H9 (cell line): Measurements from ENCODE around the gene SOCS3. TPM values are rescaled to one million over a fixed set of nuclear protein-coding genes. Genes with fewer than 3 reads are reported as not detected.

Experiments
- DNase-seq: peaks from one replicate; pipeline ENCODE4 v3.0.0-alpha.2; 2017
- H2AFZ ChIP-seq: one replicate; pipeline ENCODE4 v1.6.1; 2013; ENCODE audit warnings: mild to moderate bottlenecking, low read length, control low read depth, moderate library complexity
- H2AK5ac ChIP-seq: 2 replicates; pipeline ENCODE4 v1.6.1; 2013; ENCODE audit warnings: low read length, control low read depth, mixed read lengths; ENCODE audit not compliant: insufficient read length
- H2BK120ac ChIP-seq: one replicate; pipeline ENCODE4 v1.6.1; 2013; ENCODE audit warnings: low read depth, mild to moderate bottlenecking, low read length, control low read depth, inconsistent platforms; ENCODE audit not compliant: poor library complexity, severe bottlenecking
- H2BK12ac ChIP-seq: 2 replicates; pipeline ENCODE4 v1.6.1; 2013; ENCODE audit warnings: low read length, control low read depth, mixed read lengths, low read depth; ENCODE audit not compliant: insufficient read length
- H2BK15ac ChIP-seq: 2 replicates; pipeline ENCODE4 v1.6.1; 2013; ENCODE audit warnings: low read depth, low read length, control low read depth
- H2BK20ac ChIP-seq: one replicate; pipeline ENCODE4 v1.6.1; 2013; ENCODE audit warnings: low read depth, mild to moderate bottlenecking, low read length, control low read depth, inconsistent platforms; ENCODE audit not compliant: poor library complexity, severe bottlenecking
- H2BK5ac ChIP-seq: 2 replicates; pipeline ENCODE4 v1.6.1; 2013; ENCODE audit warnings: low read length, control low read depth, mixed read lengths; ENCODE audit not compliant: insufficient read length
- H3K14ac ChIP-seq: 2 replicates; pipeline ENCODE4 v1.6.1; 2013; ENCODE audit warnings: low read length, control low read depth; ENCODE audit not compliant: insufficient read depth
- H3K18ac ChIP-seq: 2 replicates; pipeline ENCODE4 v1.6.1; 2013; ENCODE audit warnings: low read depth, mild to moderate bottlenecking, mixed read lengths, low read length, control low read depth; ENCODE audit not compliant: insufficient read length
- H3K23ac ChIP-seq: 2 replicates; pipeline ENCODE4 v1.6.1; 2013; ENCODE audit warnings: low read length, control low read depth, mixed read lengths, low read depth; ENCODE audit not compliant: insufficient read length
- H3K23me2 ChIP-seq: 2 replicates; pipeline ENCODE4 v1.6.1; 2013; ENCODE audit warnings: low read depth, mild to moderate bottlenecking, mixed read lengths, low read length, control low read depth; ENCODE audit not compliant: insufficient read length, poor library complexity, severe bottlenecking
- H3K27ac ChIP-seq: 2 replicates; pipeline ENCODE4 v1.5.1; 2013; ENCODE audit warnings: low read length, control low read depth, mixed read lengths, low read depth; ENCODE audit not compliant: insufficient read length
- H3K27me3 ChIP-seq: 2 replicates; pipeline ENCODE4 v1.6.1; 2013; ENCODE audit warnings: low read length, control low read depth, inconsistent platforms; ENCODE audit not compliant: insufficient read depth
- H3K4ac ChIP-seq: 2 replicates; pipeline ENCODE4 v1.6.1; 2013; ENCODE audit warnings: low read depth, mild to moderate bottlenecking, control low read depth, inconsistent platforms, low read length, moderate library complexity
- H3K4me1 ChIP-seq: 2 replicates; pipeline ENCODE4 v1.6.1; 2013; ENCODE audit warnings: low read length, control low read depth, inconsistent platforms; ENCODE audit not compliant: insufficient read depth
- H3K4me2 ChIP-seq: 2 replicates; pipeline ENCODE4 v1.6.1; 2013; ENCODE audit warnings: low read length, control low read depth, mixed read lengths; ENCODE audit not compliant: insufficient read length, insufficient read depth
- H3K56ac ChIP-seq: 2 replicates; pipeline ENCODE4 v1.6.1; 2013; ENCODE audit warnings: low read depth, mild to moderate bottlenecking, mixed read lengths, low read length, control low read depth; ENCODE audit not compliant: insufficient read length
- H3K79me1 ChIP-seq: 2 replicates; pipeline ENCODE4 v1.6.1; 2013; ENCODE audit warnings: low read depth, mild to moderate bottlenecking, moderate library complexity, low read length, control low read depth, inconsistent platforms; ENCODE audit not compliant: insufficient read depth, poor library complexity, severe bottlenecking
- H3K79me2 ChIP-seq: 2 replicates; pipeline ENCODE4 v1.6.1; 2013; ENCODE audit warnings: low read length, control low read depth, inconsistent platforms; ENCODE audit not compliant: insufficient read depth
- H3K9ac ChIP-seq: 2 replicates; pipeline ENCODE4 v1.6.1; 2013; ENCODE audit warnings: low read length, control low read depth, mixed read lengths; ENCODE audit not compliant: insufficient read length; ENCODE audit errors: extremely low read depth
- H3K9me3 ChIP-seq: one replicate; pipeline ENCODE4 v1.6.1; 2013; ENCODE audit warnings: low read depth, low read length, inconsistent platforms; ENCODE audit not compliant: control insufficient read depth
- H3T11ph ChIP-seq: one replicate; pipeline ENCODE4 v1.6.1; 2013; ENCODE audit warnings: mild to moderate bottlenecking, low read length, control low read depth, inconsistent platforms
- H4K20me1 ChIP-seq: one replicate; pipeline ENCODE4 v1.6.1; 2013; ENCODE audit not compliant: control insufficient read depth, insufficient read length, insufficient read depth
- H4K5ac ChIP-seq: 2 replicates; pipeline ENCODE4 v1.6.1; 2013; ENCODE audit warnings: low read depth, mild to moderate bottlenecking, mixed read lengths, low read length, control low read depth; ENCODE audit not compliant: insufficient read length
- H4K8ac ChIP-seq: replicated peaks from 2 replicates; pipeline ENCODE4 v1.6.1; 2013; ENCODE audit warnings: low read length, control low read depth, mixed read lengths, low read depth; ENCODE audit not compliant: insufficient read length
- H4K91ac ChIP-seq: 2 replicates; pipeline ENCODE4 v1.6.1; 2013; ENCODE audit warnings: low read depth, mild to moderate bottlenecking, moderate library complexity, mixed read lengths, low read length, control low read depth; ENCODE audit not compliant: insufficient read length
- H3K27ac Mint-ChIP-seq, 3 experiments: 2 replicates in 2 of 3; 3 replicates in 1 of 3; pipeline ENCODE4 v1.8.0; 2020 to 2021; ENCODE audit warnings: mixed read lengths in 3 of 3, mild to moderate bottlenecking in 1 of 3, moderate library complexity in 1 of 3
- H3K27me3 Mint-ChIP-seq: 2 replicates; pipeline ENCODE4 v1.8.0; 2021; ENCODE audit warnings: low read depth, mild to moderate bottlenecking, moderate library complexity, mixed read lengths
- H3K36me3 Mint-ChIP-seq, 3 experiments: 2 replicates in 2 of 3; 3 replicates in 1 of 3; pipeline ENCODE4 v1.8.0; 2020 to 2021; ENCODE audit warnings: low read depth in 3 of 3, mixed read lengths in 3 of 3; ENCODE audit not compliant: insufficient read depth in 1 of 3
- H3K4me1 Mint-ChIP-seq, 2 experiments: 2 replicates each; pipeline ENCODE4 v1.8.0; 2020; ENCODE audit warnings: mixed read lengths in 2 of 2
- H3K4me3 Mint-ChIP-seq, 2 experiments: 2 replicates in 1 of 2; 3 replicates in 1 of 2; pipeline ENCODE4 v1.8.0; 2020 to 2021; ENCODE audit warnings: mild to moderate bottlenecking in 2 of 2, mixed read lengths in 2 of 2, moderate library complexity in 1 of 2
- H3K9me3 Mint-ChIP-seq, 2 experiments: 2 replicates in 1 of 2; 3 replicates in 1 of 2; pipeline ENCODE4 v1.8.0; 2020; ENCODE audit warnings: mild to moderate bottlenecking in 2 of 2, mixed read lengths in 2 of 2, moderate library complexity in 1 of 2
- CTCF ChIP-seq: fragments of 200-600 bp; sonication (generic); conservative IDR thresholded peaks from 3 replicates; pipeline ENCODE4 v1.8.0; 2021; ENCODE audit warnings: antibody characterized with exemption, mild to moderate bottlenecking
- WGBS: extraction: QIAGEN DNeasy Blood & Tissue Kit; methylation state at CpG from one replicate; pipeline ENCODE4 v1.1.7; 2013; ENCODE audit warnings: missing lambda C conversion rate, low lambda C conversion rate, mixed read lengths; ENCODE audit not compliant: insufficient read length; ENCODE audit errors: extremely low coverage; 5-methylcytosine and 5-hydroxymethylcytosine counted together
- total RNA-seq: library from RNA; stranded (reverse); gene quantifications from 2 replicates; pipeline ENCODE4 v1.2.1, GENCODE V29; 2021

The SOCS3 gene
- total RNA-seq, 1 experiment from 2014 or later: 9.5 TPM

GRCh38 chr17:78362232-78362631, 2.4 kb upstream of the SOCS3 start:
- no peak overlapping the region for H3K4me3 Mint-ChIP-seq
- H2BK12ac ChIP-seq: no peak overlapping the region
- H2AK5ac ChIP-seq: no peak overlapping the region
- H3K4me1 ChIP-seq: peaks cover 19% of the 10 kb centered on the region; the same call in 1 of the 2 replicates
- H3K4me1 Mint-ChIP-seq: peaks cover 67 to 71% of the 10 kb centered on the region in 2 experiments
- H3K27me3 ChIP-seq: no peaks in the 10 kb centered on the region; the same call in 1 of the 2 replicates
- no peak overlapping the region for H2BK5ac ChIP-seq
- H4K20me1 ChIP-seq: no peaks in the 10 kb centered on the region
- H3K9me3 Mint-ChIP-seq: no peaks in the 10 kb centered on the region; a peak in 2 of 5 replicates
- H3K36me3 Mint-ChIP-seq: peaks cover 9 to 15% (median 14%) of the 10 kb centered on the region in 3 experiments; a peak in 6 of 7 replicates
- WGBS: no CpG with 5 or more reads among the region's 5 CpGs
- H3K18ac ChIP-seq: no peak overlapping the region
- H2BK20ac ChIP-seq: no peak overlapping the region
- no peak overlapping the region for H3K9ac ChIP-seq
- H3K79me1 ChIP-seq: no peaks in the 10 kb centered on the region
- H3K27ac Mint-ChIP-seq: no peak overlapping the region
- peaks cover 37% of the 10 kb centered on the region for H3K27me3 Mint-ChIP-seq
- H3K27ac ChIP-seq: no peak overlapping the region
- H3K4me2 ChIP-seq: no peak overlapping the region
- H3K79me2 ChIP-seq: peaks cover 14% of the 10 kb centered on the region; the same call in 1 of the 2 replicates
- peaks cover 19% of the 10 kb centered on the region for H3K23me2 ChIP-seq
- no peak overlapping the region for H4K8ac ChIP-seq
- H2AFZ ChIP-seq: no peak overlapping the region
- no peak overlapping the region for H3K4ac ChIP-seq
- no peak overlapping the region for H2BK15ac ChIP-seq
- no peak for DNase-seq
- no peak overlapping the region for H4K5ac ChIP-seq
- no peak for TF ChIP-seq CTCF
- no peak overlapping the region for H4K91ac ChIP-seq
- H3K56ac ChIP-seq: no peak overlapping the region
- no peaks in the 10 kb centered on the region for H3K9me3 ChIP-seq
- H3K14ac ChIP-seq: no peak overlapping the region
- no peak overlapping the region for H2BK120ac ChIP-seq
- no peak overlapping the region for H3T11ph ChIP-seq
- no peak overlapping the region for H3K23ac ChIP-seq
